HFFc6 (cell line): ENCODE data around the gene WNT4. TPM values are rescaled to one million over a fixed set of nuclear protein-coding genes. Genes with fewer than 3 reads are reported as not detected.

ENCODE experiments used
- DNase-seq: peaks from one replicate; pipeline ENCODE4 v3.0.0-alpha.2; 2018
- H3K27ac Mint-ChIP-seq: 2 replicates; pipeline ENCODE4 v1.8.0; 2020; ENCODE audit warnings: mild to moderate bottlenecking, mixed read lengths
- H3K27me3 Mint-ChIP-seq: 2 replicates; pipeline ENCODE4 v1.8.0; 2021; ENCODE audit warnings: mild to moderate bottlenecking, moderate library complexity, mixed read lengths; ENCODE audit not compliant: insufficient read depth
- H3K36me3 Mint-ChIP-seq: 2 replicates; pipeline ENCODE4 v1.8.0; 2021; ENCODE audit warnings: low read depth, mixed read lengths
- H3K4me1 Mint-ChIP-seq: 2 replicates; pipeline ENCODE4 v1.8.0; 2020; ENCODE audit warnings: low read depth, mixed read lengths
- H3K4me3 Mint-ChIP-seq: 2 replicates; pipeline ENCODE4 v1.8.0; 2020; ENCODE audit warnings: mild to moderate bottlenecking, moderate library complexity, mixed read lengths
- H3K9me3 Mint-ChIP-seq: 2 replicates; pipeline ENCODE4 v1.8.0; 2020; ENCODE audit warnings: mild to moderate bottlenecking, mixed read lengths
- CTCF ChIP-seq: fragments of 200-600 bp; sonication (generic); IDR thresholded peaks from 2 replicates; pipeline ENCODE4 v1.5.0; 2021; ENCODE audit warnings: antibody characterized with exemption, mild to moderate bottlenecking
- total RNA-seq, 6 experiments: library from RNA; stranded (reverse); fragmentation: NEBNext Ultra II Directional; extraction: Animal tissue kit (Norgen Biotek cat#: 25700); gene quantifications; 2 replicates in 1 of 6; 3 replicates in 5 of 6; pipeline ENCODE4 v1.2.3, GENCODE V29; 2021

Gene WNT4
- total RNA-seq, 6 experiments from 2014 or later, result not detected

DNA sequence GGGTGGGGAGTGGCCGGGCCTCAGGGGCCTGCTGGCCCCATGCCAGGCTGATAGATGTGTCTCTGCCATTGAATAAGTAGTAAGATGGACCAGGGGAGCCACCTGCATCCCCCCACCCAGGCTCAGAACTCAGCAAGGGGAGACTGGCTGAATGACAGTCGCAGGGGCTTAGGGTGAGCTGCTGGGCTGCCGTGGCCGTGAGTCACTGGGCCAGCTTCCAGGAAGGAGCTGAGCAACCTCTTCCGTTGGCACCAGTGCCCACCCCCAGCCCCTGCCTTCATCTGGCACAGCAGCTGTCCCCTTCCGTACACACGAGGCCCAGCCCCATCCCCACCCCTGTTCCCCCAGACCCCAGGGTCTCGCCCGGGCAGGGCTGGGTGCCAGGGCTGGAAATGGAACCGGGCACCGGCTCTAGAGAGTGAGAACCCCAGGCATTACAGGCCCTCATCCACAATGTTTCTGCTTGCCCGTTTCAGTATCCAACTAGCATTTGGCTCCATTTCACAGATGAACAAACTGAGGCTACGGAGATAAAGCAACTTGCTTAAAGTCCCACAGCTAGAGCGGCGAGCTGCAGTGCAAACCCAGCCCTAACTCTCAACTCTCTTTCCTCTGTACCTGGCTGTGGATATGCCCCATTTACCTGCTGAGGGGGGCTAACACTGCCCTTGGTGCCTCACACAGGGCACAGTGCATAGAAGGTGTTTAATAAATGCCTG, 10.2 kb downstream of the WNT4 start:
- H3K27me3 Mint-ChIP-seq, result peaks cover 5% of the 10 kb centered on the region
- H3K36me3 Mint-ChIP-seq, result no peaks in the 10 kb centered on the region
- DNase-seq, result peak; percentile 63
- H3K9me3 Mint-ChIP-seq, result no peaks in the 10 kb centered on the region
- no peak overlapping the region for H3K27ac Mint-ChIP-seq
- no peak overlapping the region for H3K4me3 Mint-ChIP-seq
- no peak for TF ChIP-seq CTCF
- H3K4me1 Mint-ChIP-seq, result peaks cover 12% of the 10 kb centered on the region; the same call in 1 of the 2 replicates

GRCh38 chr1:22131875-22132486, 10.9 kb downstream of the WNT4 start:
- no peak overlapping the region for H3K4me3 Mint-ChIP-seq
- H3K27ac Mint-ChIP-seq, result no peak overlapping the region
- H3K4me1 Mint-ChIP-seq, result peaks cover 12% of the 10 kb centered on the region; the same call in 1 of the 2 replicates
- no peaks in the 10 kb centered on the region for H3K36me3 Mint-ChIP-seq
- peaks cover 2% of the 10 kb centered on the region for H3K27me3 Mint-ChIP-seq
- no peak for DNase-seq
- H3K9me3 Mint-ChIP-seq, result no peaks in the 10 kb centered on the region
- TF ChIP-seq CTCF, result peak; percentile 87

DNA sequence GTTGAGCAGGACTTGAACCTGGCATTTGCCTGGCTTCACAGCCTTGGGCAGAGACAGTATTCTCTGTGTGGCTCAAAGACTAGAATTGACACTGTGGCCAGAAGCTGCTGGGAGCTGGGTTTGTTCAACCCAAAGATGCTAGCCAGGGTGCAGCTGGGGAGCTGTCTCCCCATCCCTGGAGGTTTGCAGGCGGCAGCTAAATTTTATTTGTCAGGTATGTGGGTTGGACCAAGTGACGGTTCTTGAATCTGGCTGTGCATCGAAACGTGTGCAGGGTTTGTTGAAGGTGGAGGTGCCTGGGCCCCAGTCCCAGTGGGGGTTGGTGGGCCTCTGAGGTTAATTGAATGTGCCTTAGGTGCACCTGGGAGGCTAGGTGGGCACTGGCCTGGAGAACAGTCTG, 11.8 kb downstream of the WNT4 start:
- no peak overlapping the region for H3K27ac Mint-ChIP-seq
- peaks cover 4% of the 10 kb centered on the region for H3K27me3 Mint-ChIP-seq
- no peak overlapping the region for H3K4me3 Mint-ChIP-seq
- TF ChIP-seq CTCF, result no peak
- no peaks in the 10 kb centered on the region for H3K9me3 Mint-ChIP-seq
- H3K4me1 Mint-ChIP-seq, result peaks cover 12% of the 10 kb centered on the region; the same call in 1 of the 2 replicates
- DNase-seq, result no peak
- no peaks in the 10 kb centered on the region for H3K36me3 Mint-ChIP-seq

GRCh38 chr1:22129501-22130117, 13.3 kb downstream of the WNT4 start:
- DNase-seq, result no peak
- Mint-ChIP-seq H3K9me3 (no peaks in the 10 kb centered on the region), H3K4me1 (peaks cover 12% of the 10 kb centered on the region; the same call in 1 of the 2 replicates), H3K27ac (no peak overlapping the region), H3K36me3 (no peaks in the 10 kb centered on the region), H3K4me3 (no peak overlapping the region), H3K27me3 (peaks cover 2% of the 10 kb centered on the region; the same call in 1 of the 2 replicates)
- no peak for TF ChIP-seq CTCF

DNA sequence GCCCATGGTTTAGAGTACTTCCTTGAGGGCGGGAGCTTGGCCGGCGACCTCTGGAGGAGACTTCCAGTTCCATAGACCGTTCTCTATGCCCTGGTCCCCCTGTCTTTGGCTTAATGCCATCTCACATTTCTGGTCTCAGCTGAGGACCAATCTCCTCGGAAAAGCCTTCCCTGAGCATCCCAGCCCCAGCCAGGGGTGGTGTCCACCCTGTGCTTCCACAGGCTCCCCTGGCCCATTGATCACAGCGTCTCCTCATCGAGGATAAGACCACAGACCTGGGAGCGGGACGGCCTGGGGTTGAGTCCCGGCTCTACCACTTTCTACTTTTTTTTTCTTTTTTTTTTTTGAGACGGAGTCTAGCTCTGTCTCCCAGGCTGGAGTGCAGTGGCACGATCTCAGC, 14.5 kb downstream of the WNT4 start:
- Mint-ChIP-seq H3K27me3 (peaks cover 6% of the 10 kb centered on the region), H3K27ac (no peak overlapping the region), H3K4me1 (peaks cover 12% of the 10 kb centered on the region; the same call in 1 of the 2 replicates), H3K9me3 (no peaks in the 10 kb centered on the region), H3K36me3 (no peaks in the 10 kb centered on the region), H3K4me3 (no peak overlapping the region)
- DNase-seq, result no peak
- no peak for TF ChIP-seq CTCF
